Measurements from ENCODE around the gene DOCK1. TPM values are rescaled to one million over a fixed set of nuclear protein-coding genes. Genes with fewer than 3 reads are reported as not detected.

Gene DOCK1
- polyA plus RNA-seq, 10 donors, result 29.4 to 45.4 (median 34.4) TPM

DNA sequence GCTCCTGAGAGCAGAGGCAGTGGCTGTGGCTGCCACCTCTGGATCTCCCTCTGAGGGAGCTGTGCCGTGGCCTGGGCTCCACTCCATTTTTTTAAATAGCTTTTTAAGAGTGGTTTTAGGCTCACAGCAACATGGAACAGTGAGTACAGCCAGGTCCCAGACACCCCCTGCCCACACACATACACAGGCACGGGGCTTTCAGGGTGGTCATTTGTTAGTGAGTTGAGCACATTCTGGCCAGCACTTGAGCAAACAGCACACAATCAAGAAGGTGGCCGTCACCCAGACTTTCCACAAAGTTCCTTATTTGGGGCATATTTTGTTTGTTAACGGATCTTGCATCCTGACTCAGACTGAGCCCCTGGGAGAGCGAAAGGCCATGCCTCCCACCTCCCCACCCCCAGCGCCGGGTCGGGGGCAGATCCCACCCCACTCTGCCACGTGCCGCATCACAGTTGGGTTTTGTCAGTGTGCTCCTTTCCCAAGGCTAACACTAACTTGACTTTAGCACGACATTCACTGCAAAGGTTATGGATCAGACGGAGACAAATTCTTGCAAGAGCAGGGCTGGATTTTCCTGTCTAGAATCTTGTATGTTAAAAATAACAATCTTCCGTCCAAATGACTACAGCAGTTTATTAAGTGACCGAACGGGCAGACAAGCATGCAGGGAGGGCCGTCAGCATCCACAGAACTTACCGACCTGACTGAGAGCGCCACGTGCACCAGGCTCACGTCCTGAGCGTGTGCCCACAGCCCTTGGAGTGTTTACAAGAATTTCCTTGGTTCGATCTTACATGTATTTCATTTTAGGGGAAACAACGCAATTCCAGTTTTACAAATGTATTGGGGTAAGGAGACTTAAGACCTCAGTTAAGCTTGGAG is 487.4 kb downstream of the DOCK1 start:
- no peak for DNase-seq

GRCh38 chr10:127398140-127398970 is 493.1 kb downstream of the DOCK1 start:
- DNase-seq, result peak in 1 of 3 donors; percentile 15

- DNase-seq, result no peak
Measured at GRCh38 chr10:127398971-127399365, 493.7 kb downstream of the DOCK1 start.

- no peak for DNase-seq
Measured at GRCh38 chr10:127399668-127400067, 494.4 kb downstream of the DOCK1 start.

DNA sequence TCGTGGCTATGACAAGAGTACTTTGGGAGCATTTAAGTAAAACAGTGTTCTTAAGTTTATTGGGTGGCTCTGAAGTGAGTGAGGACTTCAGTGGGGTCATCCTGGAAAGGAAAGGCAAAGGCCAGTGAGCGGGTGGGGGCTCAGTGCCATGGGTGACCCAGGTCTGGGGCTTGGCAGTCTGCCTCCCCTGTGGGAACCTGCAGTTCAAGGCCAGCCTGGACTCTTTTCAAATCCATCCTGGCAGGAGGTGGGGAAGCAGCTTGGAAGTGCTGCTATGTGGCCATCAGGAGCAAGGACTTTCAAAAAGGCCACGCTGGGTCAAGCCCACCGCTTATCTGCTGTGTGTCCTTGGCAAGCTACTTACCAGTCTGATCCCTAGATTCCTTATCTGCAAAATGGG is 495.0 kb downstream of the DOCK1 start:
- DNase-seq, result no peak

- no peak for DNase-seq
Measured at GRCh38 chr10:127402596-127403409, 497.6 kb downstream of the DOCK1 start.

DNA sequence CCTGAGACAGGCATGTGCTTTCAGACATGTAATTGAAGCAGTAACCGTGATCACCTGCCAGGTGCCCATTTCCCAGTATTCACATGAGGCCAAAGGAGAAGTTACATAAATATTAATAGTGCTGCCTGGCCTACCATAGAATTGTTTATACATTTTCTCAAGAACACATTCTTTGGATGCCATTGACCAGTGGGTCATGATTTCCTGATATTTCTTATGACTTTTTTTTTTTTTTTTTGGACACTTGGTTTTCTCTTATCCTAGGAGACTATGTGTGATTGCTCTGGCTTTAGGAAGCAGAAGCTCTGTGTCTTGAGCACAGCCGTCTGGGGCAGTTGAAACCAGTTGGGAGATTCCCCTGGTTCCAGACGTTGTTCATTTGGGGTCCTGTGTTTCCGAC is 500.0 kb downstream of the DOCK1 start:
- DNase-seq, result no peak

GRCh38 chr10:127406018-127406550 is 500.9 kb downstream of the DOCK1 start:
- no peak for DNase-seq

- no peak for DNase-seq
Measured at GRCh38 chr10:127407551-127407950, 502.3 kb downstream of the DOCK1 start.

GRCh38 chr10:127408112-127408710 is 503.0 kb downstream of the DOCK1 start:
- no peak for DNase-seq

DNA sequence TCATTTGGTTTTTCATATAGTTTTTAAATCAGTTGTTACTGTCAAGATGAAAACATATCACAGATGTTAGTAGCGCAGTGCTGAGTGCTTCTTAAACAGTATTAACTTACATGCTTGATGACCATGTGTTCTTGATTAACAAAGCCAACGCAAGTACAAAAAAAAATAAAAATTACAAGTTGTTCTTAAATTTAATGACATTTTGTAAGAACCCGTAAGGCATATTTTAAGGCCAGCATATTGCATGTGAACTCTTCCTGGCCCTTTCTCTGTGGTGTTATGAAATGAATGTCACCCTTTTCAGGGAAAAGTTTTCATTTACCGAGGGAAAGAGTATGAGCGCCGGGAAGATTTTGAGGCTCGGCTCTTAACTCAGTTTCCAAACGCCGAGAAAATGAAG is 503.5 kb downstream of the DOCK1 start:
- DNase-seq, result no peak

DNA sequence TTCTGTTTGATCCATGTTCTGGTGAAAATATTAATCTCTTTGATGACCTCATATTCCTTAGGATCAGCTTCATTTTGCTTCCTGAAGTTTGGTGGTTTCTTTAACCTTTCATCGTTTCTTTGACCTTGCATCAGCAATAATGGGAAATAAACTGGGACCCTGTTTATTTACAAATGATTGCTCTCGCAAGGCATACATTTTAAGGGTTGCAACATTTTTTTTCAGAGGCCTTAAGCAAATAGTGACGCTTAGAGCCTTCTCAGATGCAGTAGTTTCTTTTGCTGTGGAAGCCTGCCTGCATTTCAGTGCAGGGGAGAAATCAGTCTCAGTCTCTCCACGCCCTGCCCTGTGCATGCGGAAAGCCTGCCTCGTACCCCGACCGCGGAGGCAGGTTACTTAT is 504.8 kb downstream of the DOCK1 start:
- no peak for DNase-seq

- DNase-seq, result no peak
Measured at GRCh38 chr10:127411062-127411461, 505.8 kb downstream of the DOCK1 start.

- DNase-seq, result no peak
Measured at GRCh38 chr10:127413326-127413725, 508.1 kb downstream of the DOCK1 start.

GRCh38 chr10:127414024-127414423 is 508.8 kb downstream of the DOCK1 start:
- DNase-seq, result no peak

- DNase-seq, result no peak
Measured at GRCh38 chr10:127415116-127415515, 509.9 kb downstream of the DOCK1 start.

- DNase-seq, result no peak
Measured at GRCh38 chr10:127415901-127416581, 510.8 kb downstream of the DOCK1 start.

GRCh38 chr10:127417031-127417430 is 511.8 kb downstream of the DOCK1 start:
- DNase-seq, result no peak

- DNase-seq, result no peak
Measured at GRCh38 chr10:127417686-127418401, 512.6 kb downstream of the DOCK1 start.

All from muscle of back (tissue), 11 donors.